ENCODE measurements around the gene RALA.

GRCh38 chr7:39733881-39734632 lies 110.7 kb downstream of the RALA start:
- TF ChIP-seq CTCF (IDR thresholded peaks at IDR 0.05) (no peak), POLR2A (IDR thresholded peaks at IDR 0.05) (no peak)
